CD8-positive, alpha-beta memory T cell (primary cell): ENCODE data around the gene GPR176. TPM values are rescaled to one million over a fixed set of nuclear protein-coding genes. Genes with fewer than 3 reads are reported as not detected.
A peak's percentile ranks its signal among the peaks of the same experiment; 100 is the strongest.

Experiments used
- CTCF ChIA-PET: fragments of 350-600 bp; sonication (Branson Sonifier 250); formaldehyde crosslinking; loops from one replicate; lab custom pipeline; 2021; ENCODE audit warnings: antibody characterized with exemption; lab: Charles Lee
- POLR2A ChIA-PET: fragments of 350-600 bp; sonication (Branson Sonifier 250); formaldehyde crosslinking; loops from one replicate; lab custom pipeline; 2021; ENCODE audit warnings: antibody characterized with exemption; lab: Charles Lee
- DNase-seq, 5 donors: peaks; one replicate each; pipeline versions ENCODE4 v3.0.0 to v3.0.0-alpha.2; 2020 to 2022; ENCODE audit warnings: mixed read lengths in 1 of 5
- H3K27ac ChIP-seq: one replicate; pipeline ENCODE4 v1.7.0; 2013; ENCODE audit warnings: low read depth, mild to moderate bottlenecking, low read length, moderate library complexity
- H3K27me3 ChIP-seq: 2 replicates; pipeline ENCODE4 v1.7.0; 2013; ENCODE audit warnings: low read length, mild to moderate bottlenecking; ENCODE audit not compliant: insufficient read depth, poor library complexity, severe bottlenecking
- H3K36me3 ChIP-seq: 2 replicates; pipeline ENCODE4 v1.7.0; 2013; ENCODE audit warnings: mild to moderate bottlenecking, low read length, moderate library complexity; ENCODE audit not compliant: insufficient read depth
- H3K4me1 ChIP-seq: 2 replicates; pipeline ENCODE4 v1.7.0; 2013; ENCODE audit warnings: mild to moderate bottlenecking, low read length, moderate library complexity; ENCODE audit not compliant: insufficient read depth
- H3K4me3 ChIP-seq: 2 replicates; pipeline ENCODE4 v1.7.0; 2013; ENCODE audit warnings: mild to moderate bottlenecking, low read length
- H3K9me3 ChIP-seq: 2 replicates; pipeline ENCODE4 v1.7.0; 2013; ENCODE audit warnings: mild to moderate bottlenecking, low read length
- H3K27ac Mint-ChIP-seq, 8 donors: one replicate each; pipeline ENCODE4 v1.8.0; 2020 to 2021; ENCODE audit warnings: mixed read lengths in 8 of 8, mild to moderate bottlenecking in 6 of 8, inconsistent platforms in 3 of 8, moderate library complexity in 3 of 8
- H3K27me3 Mint-ChIP-seq, 2 donors: one replicate each; pipeline ENCODE4 v1.8.0; 2020 to 2021; ENCODE audit warnings: mixed read lengths in 2 of 2, mild to moderate bottlenecking in 1 of 2, moderate library complexity in 1 of 2
- H3K36me3 Mint-ChIP-seq, 3 donors: one replicate each; pipeline ENCODE4 v1.8.0; 2020 to 2021; ENCODE audit warnings: mixed read lengths in 3 of 3, inconsistent platforms in 1 of 3, mild to moderate bottlenecking in 1 of 3
- H3K4me1 Mint-ChIP-seq, 3 donors: one replicate each; pipeline ENCODE4 v1.8.0; 2020 to 2021; ENCODE audit warnings: mixed read lengths in 3 of 3, inconsistent platforms in 1 of 3, mild to moderate bottlenecking in 1 of 3
- H3K4me3 Mint-ChIP-seq, 7 donors: one replicate each; pipeline ENCODE4 v1.8.0; 2020 to 2021; ENCODE audit warnings: mixed read lengths in 7 of 7, mild to moderate bottlenecking in 6 of 7, moderate library complexity in 4 of 7, inconsistent platforms in 2 of 7
- H3K9me3 Mint-ChIP-seq, 5 donors: one replicate each; pipeline ENCODE4 v1.8.0; 2020 to 2022; ENCODE audit warnings: mixed read lengths in 5 of 5, mild to moderate bottlenecking in 3 of 5, moderate library complexity in 2 of 5, inconsistent platforms in 1 of 5
- polyA plus RNA-seq: library from polyadenylated mRNA; unstranded; fragments of 300-500 nt; fragmentation: Illumina TruSeq; gene quantifications from one replicate; pipeline ENCODE4 v1.2.3, GENCODE V29; 2021
- total RNA-seq, 2 experiments: library from RNA; stranded (reverse); gene quantifications; one replicate each; pipeline ENCODE4 v1.2.3, GENCODE V29; 2021

Gene GPR176
- total and polyA plus RNA-seq, 3 experiments from 2014 or later, result 0.20 TPM; not detected in 2

GRCh38 chr15:39942753-39943150, 22.7 kb upstream of the GPR176 start:
- DNase-seq, result no peak
- Histone ChIP-seq H3K36me3 (no peaks in the 10 kb centered on the region), H3K4me3 (no peak overlapping the region), H3K27ac (no peak overlapping the region), H3K27me3 (no peaks in the 10 kb centered on the region), H3K9me3 (no peaks in the 10 kb centered on the region), H3K4me1 (no peaks in the 10 kb centered on the region)
- H3K36me3 Mint-ChIP-seq, result peaks cover 22 to 67% (median 32%) of the 10 kb centered on the region in 3 donors
- peaks cover 4 to 13% (median 8%) of the 10 kb centered on the region in 3 donors for H3K4me1 Mint-ChIP-seq
- H3K4me3 Mint-ChIP-seq, result no peak overlapping the region
- H3K27me3 Mint-ChIP-seq, result peaks cover 0 to 1% of the 10 kb centered on the region in 2 donors
- CTCF ChIA-PET, result no interaction called here
- H3K9me3 Mint-ChIP-seq, result no peaks in the 10 kb centered on the region
- POLR2A ChIA-PET, result no interaction called here
- no peak overlapping the region for H3K27ac Mint-ChIP-seq

- Histone ChIP-seq H3K9me3 (no peaks in the 10 kb centered on the region), H3K4me3 (no peak overlapping the region), H3K36me3 (no peaks in the 10 kb centered on the region), H3K4me1 (no peaks in the 10 kb centered on the region), H3K27me3 (no peaks in the 10 kb centered on the region), H3K27ac (no peak overlapping the region)
- H3K9me3 Mint-ChIP-seq, result no peaks in the 10 kb centered on the region
- H3K4me1 Mint-ChIP-seq, result peaks cover 6 to 15% (median 11%) of the 10 kb centered on the region in 3 donors
- CTCF ChIA-PET, result no interaction called here
- DNase-seq, result no peak
- H3K36me3 Mint-ChIP-seq, result peaks cover 22 to 64% (median 34%) of the 10 kb centered on the region in 3 donors
- H3K27ac Mint-ChIP-seq, result no peak overlapping the region
- POLR2A ChIA-PET, result no interaction called here
- no peak overlapping the region for H3K4me3 Mint-ChIP-seq
- no peaks in the 10 kb centered on the region for H3K27me3 Mint-ChIP-seq
These were observed 22.2 kb upstream of the GPR176 start for GRCh38 chr15:39942101-39942752.

GRCh38 chr15:39939487-39940452, 19.7 kb upstream of the GPR176 start:
- H3K27ac Mint-ChIP-seq, result no peak overlapping the region
- no peak overlapping the region for H3K4me3 Mint-ChIP-seq
- Histone ChIP-seq H3K9me3 (no peaks in the 10 kb centered on the region), H3K27me3 (no peaks in the 10 kb centered on the region), H3K36me3 (no peaks in the 10 kb centered on the region), H3K27ac (no peak overlapping the region), H3K4me3 (no peak overlapping the region), H3K4me1 (peaks cover 2% of the 10 kb centered on the region)
- POLR2A ChIA-PET, result no interaction called here
- DNase-seq, result no peak
- peaks cover 16 to 35% (median 28%) of the 10 kb centered on the region in 3 donors for H3K4me1 Mint-ChIP-seq
- peaks cover 16 to 49% (median 26%) of the 10 kb centered on the region in 3 donors for H3K36me3 Mint-ChIP-seq
- no peaks in the 10 kb centered on the region for H3K27me3 Mint-ChIP-seq
- no peaks in the 10 kb centered on the region for H3K9me3 Mint-ChIP-seq
- CTCF ChIA-PET, result no interaction called here

- Mint-ChIP-seq H3K27ac (peak overlapping the region in 1 of 8 donors; percentile 39), H3K27me3 (peaks cover 0 to under 1% of the 10 kb centered on the region in 2 donors), H3K9me3 (no peaks in the 10 kb centered on the region), H3K4me1 (peaks cover 24 to 50% (median 45%) of the 10 kb centered on the region in 3 donors), H3K36me3 (peaks cover 3 to 34% (median 17%) of the 10 kb centered on the region in 3 donors), H3K4me3 (peak overlapping the region in 1 of 7 donors; percentile 36)
- Histone ChIP-seq H3K27me3 (no peaks in the 10 kb centered on the region), H3K27ac (no peak overlapping the region), H3K36me3 (no peaks in the 10 kb centered on the region), H3K4me3 (no peak overlapping the region), H3K4me1 (peaks cover 7% of the 10 kb centered on the region), H3K9me3 (no peaks in the 10 kb centered on the region)
- ChIA-PET POLR2A (no interaction called here), CTCF (no interaction called here)
- no peak for DNase-seq
These were observed 17.6 kb upstream of the GPR176 start for GRCh38 chr15:39937696-39938095.

- Histone ChIP-seq H3K4me1 (peaks cover 7% of the 10 kb centered on the region), H3K9me3 (no peaks in the 10 kb centered on the region), H3K36me3 (no peaks in the 10 kb centered on the region), H3K27ac (no peak overlapping the region), H3K4me3 (no peak overlapping the region), H3K27me3 (no peaks in the 10 kb centered on the region)
- Mint-ChIP-seq H3K27me3 (peaks cover 0 to 4% of the 10 kb centered on the region in 2 donors), H3K36me3 (peaks cover 0 to 28% (median 15%) of the 10 kb centered on the region in 3 donors), H3K4me3 (no peak overlapping the region), H3K27ac (peak overlapping the region in 1 of 8 donors; percentile 50), H3K4me1 (peaks cover 28 to 54% (median 49%) of the 10 kb centered on the region in 3 donors), H3K9me3 (no peaks in the 10 kb centered on the region)
- DNase-seq, result no peak
- POLR2A ChIA-PET, result no interaction called here
- CTCF ChIA-PET, result no interaction called here
These were observed 16.6 kb upstream of the GPR176 start for GRCh38 chr15:39936681-39937080.

GRCh38 chr15:39936187-39936586, 16.1 kb upstream of the GPR176 start:
- Mint-ChIP-seq H3K9me3 (no peaks in the 10 kb centered on the region), H3K4me1 (peaks cover 28 to 54% (median 49%) of the 10 kb centered on the region in 3 donors), H3K4me3 (peak overlapping the region in 1 of 7 donors; percentile 27), H3K27ac (peak overlapping the region in 1 of 8 donors; percentile 46), H3K27me3 (peaks cover 0 to 9% of the 10 kb centered on the region in 2 donors), H3K36me3 (peaks cover 0 to 24% (median 15%) of the 10 kb centered on the region in 3 donors)
- Histone ChIP-seq H3K27me3 (no peaks in the 10 kb centered on the region), H3K4me3 (no peak overlapping the region), H3K4me1 (peaks cover 7% of the 10 kb centered on the region), H3K27ac (no peak overlapping the region), H3K9me3 (no peaks in the 10 kb centered on the region), H3K36me3 (no peaks in the 10 kb centered on the region)
- DNase-seq, result no peak
- CTCF ChIA-PET, result no interaction called here
- POLR2A ChIA-PET, result no interaction called here

- H3K9me3 Mint-ChIP-seq, result no peaks in the 10 kb centered on the region
- POLR2A ChIA-PET, result no interaction called here
- no peaks in the 10 kb centered on the region for H3K36me3 ChIP-seq
- CTCF ChIA-PET, result interaction anchor here (0.9 kb wide), 1 partner anchor 100 kb away, joined by 3 read pairs; no protein-coding TSS in a partner anchor
- no peaks in the 10 kb centered on the region for H3K9me3 ChIP-seq
- H3K27me3 Mint-ChIP-seq, result peaks cover 4 to 14% of the 10 kb centered on the region in 2 donors
- peaks cover 0 to 18% (median 15%) of the 10 kb centered on the region in 3 donors for H3K36me3 Mint-ChIP-seq
- H3K4me1 ChIP-seq, result peaks cover 7% of the 10 kb centered on the region
- no peak overlapping the region for H3K4me3 ChIP-seq
- H3K27ac ChIP-seq, result no peak overlapping the region
- H3K27ac Mint-ChIP-seq, result peak overlapping the region in 2 of 8 donors; percentile 17 to 24
- peak overlapping the region; percentile 3 to 91 (median 84) for H3K4me3 Mint-ChIP-seq
- no peaks in the 10 kb centered on the region for H3K27me3 ChIP-seq
- peaks cover 28 to 54% (median 49%) of the 10 kb centered on the region in 3 donors for H3K4me1 Mint-ChIP-seq
- DNase-seq, result no peak
These were observed 15.2 kb upstream of the GPR176 start for GRCh38 chr15:39935241-39935640.
